GM18507 (cell line): Measurements from ENCODE around the gene ZNF519.
"Not testable (repeated sequence)": the region's sequence is repeated elsewhere in the genome, so short reads cannot be mapped to it uniquely, and the experiment has no call there.

Experiments
- DNase-seq: peaks from one replicate; pipeline ENCODE4 v3.0.0; 2011; ENCODE audit warnings: low read depth; ENCODE audit not compliant: insufficient read length; ENCODE audit errors: extremely low spot score
- FAIRE-seq: peaks from 2 replicates; lab custom pipeline; 2011; peaks lifted over from hg19 to GRCh38; lab: Jason Lieb, UNC

The ZNF519 gene

GRCh38 chr18:14132271-14132700, at the start of gene ZNF519:
Gene ZNF519 (minus strand): TSS chr18:14132435. CDS start chr18:14132277, 158 bp downstream.
- FAIRE-seq: peak; percentile 98

GRCh38 chr18:14179306-14179705, 47.1 kb upstream of the ZNF519 start:
- FAIRE-seq (no peak), DNase-seq (no peak)

More at GRCh38 chr18:14132271-14132700, at the start of gene ZNF519:
- peak; percentile 64 for DNase-seq

- DNase-seq (peak; percentile 23), FAIRE-seq (peak; percentile 24)
Observed at GRCh38 chr18:14178321-14179196, 46.3 kb upstream of the ZNF519 start.

DNA sequence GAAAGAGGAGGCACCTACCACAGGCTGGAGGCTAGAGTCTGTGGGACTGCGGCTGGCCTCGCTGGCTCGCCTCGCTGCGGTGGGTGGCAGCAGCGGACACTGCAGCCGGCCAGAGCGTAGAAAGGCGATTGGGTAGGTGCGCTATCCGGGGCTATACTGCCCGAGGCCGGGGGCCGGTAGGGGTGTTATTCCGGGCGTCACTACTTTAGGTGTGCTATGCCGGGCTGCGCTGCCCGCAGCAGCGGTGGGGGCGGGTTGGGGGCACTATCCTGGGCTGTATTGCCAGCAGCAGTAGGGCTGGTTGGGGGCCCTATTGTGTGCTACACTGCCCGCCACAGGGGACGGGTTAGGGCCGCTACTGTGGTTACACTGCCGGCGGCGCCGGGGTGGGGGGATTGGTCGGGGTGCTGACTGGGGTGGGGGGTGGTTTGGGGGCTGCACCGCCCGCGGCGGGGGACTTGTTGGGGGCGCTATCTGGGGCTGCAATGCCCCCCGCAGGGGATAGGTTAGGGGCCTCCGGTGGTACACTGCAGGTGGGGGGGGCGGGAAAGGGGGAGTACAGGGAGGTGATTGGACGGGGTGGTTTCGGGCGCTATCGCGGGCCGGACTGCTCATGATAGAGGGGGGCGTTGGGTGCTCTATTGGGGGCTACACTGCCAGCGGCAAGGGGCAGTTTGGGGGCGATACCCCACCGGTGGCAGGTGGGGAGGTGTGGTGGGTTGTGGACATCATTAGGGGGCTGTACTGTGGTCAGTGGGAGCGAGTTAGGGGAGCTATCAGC, 45.5 kb upstream of the ZNF519 start:
- not testable (repeated sequence) for DNase-seq, FAIRE-seq

- DNase-seq, FAIRE-seq: not testable (repeated sequence)
Observed at GRCh38 chr18:14175404-14175803, 43.2 kb upstream of the ZNF519 start.

DNA sequence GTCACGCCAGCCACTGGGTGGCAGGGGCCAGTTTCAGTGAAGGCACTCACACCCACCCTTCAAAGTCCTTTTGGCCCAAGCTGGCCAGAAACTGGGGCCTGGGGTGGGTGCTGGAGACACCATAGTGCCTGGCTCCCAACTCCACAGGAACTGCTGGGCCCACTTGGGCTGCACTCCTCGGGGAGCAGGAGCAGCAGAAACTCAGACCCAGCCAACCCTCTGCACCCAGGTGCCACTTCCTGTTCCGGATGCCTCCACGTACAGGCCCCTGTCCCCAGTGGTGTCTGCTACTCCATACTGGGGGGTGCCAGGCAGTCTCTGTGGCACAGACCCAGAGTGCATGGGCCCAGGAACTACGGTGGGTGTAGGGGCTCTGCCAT, 42.5 kb upstream of the ZNF519 start:
- no peak for DNase-seq
- no peak for FAIRE-seq

GRCh38 chr18:14174002-14174705, 41.9 kb upstream of the ZNF519 start:
- not testable (repeated sequence) for FAIRE-seq, DNase-seq

DNA sequence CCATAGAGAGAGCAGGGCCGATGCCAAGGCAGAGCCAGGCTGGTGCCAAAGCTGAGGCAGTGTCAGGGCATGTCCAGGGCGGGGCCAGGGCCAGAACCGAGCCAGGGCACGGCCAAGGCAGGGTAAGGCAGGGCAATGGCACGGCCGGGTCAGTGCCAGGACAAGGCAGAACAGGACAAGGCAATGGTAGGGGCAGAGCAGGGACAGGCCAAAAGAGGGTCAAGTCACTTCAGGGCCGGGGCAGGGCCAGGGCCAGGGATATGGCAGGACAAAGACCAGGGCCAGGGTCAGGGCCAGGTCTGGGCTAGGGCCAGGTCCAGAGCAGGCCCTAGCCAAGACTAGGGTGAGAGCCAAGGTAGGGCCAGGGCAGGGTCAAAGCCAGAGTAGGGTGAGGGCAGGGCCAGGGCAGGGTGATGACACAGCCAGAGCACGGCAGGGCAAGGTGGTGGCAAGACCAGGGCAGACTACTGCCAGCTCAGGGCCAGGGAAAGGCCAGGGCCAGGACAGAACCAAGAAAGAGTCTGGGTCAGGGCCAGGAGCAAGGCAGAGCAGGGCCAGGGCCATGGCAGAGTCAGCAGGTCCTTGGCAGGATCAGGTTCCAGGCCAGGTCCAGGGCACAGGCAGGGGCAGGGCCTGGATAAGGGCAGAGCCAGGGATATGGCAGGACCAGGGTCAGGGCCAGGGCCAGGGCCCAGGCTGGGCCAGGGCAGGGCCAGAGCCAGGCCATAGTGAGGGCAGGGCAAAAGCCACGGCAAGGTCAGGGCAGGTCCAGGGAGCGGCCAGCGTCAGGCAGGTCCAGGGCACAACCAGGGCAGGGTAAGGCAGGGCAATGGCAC, 41.1 kb upstream of the ZNF519 start:
- FAIRE-seq, DNase-seq: not testable (repeated sequence)

DNA sequence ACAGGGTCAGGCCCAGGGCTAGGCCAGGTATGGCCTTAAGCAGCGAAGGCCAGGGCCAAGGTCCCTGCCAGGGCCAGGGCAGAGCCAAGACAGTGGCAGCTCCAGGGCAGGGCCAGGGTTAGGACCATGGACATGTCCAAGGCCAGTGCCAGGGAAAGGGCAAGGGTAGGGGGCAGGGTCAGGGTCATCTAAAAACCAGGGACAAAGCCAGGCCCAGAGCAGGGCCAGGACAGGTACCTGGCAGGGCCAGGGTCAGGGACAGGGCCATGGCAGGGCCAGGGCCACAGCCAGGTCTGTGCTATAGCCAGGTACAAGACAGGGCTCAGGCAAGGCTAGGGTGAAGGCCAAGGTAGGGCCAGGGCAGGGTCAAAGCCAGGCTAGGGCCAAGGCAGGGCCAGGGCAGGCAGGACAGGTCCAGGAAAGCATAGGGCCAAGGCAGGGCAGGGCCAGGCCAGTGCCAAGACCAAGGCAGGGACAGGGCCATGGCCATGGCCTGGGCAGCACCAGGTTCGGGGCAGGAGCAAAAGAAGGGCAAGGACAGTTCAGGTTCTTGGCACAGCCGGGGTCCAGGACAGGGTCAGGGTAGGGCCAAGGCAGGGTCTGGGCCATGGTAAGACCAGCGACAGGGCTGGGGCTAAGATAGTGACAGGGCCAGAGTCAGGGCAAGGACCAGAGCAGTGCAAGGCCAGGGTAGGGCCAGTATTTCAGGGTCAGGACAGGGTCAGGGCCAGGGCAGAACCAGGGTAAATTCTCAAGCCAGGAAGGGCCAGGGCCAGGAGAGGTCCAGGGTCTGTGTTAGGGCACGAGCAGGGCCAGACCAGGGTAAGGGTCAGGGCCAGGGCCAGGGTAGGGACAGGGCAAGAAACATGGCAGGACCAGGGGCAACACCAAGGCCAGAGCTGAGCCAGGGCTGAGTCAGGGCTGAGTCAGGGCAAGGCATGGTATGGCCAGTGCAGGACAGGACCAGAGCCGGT, 40.2 kb upstream of the ZNF519 start:
- not testable (repeated sequence) for FAIRE-seq, DNase-seq

GRCh38 chr18:14171301-14172141, 39.3 kb upstream of the ZNF519 start:
- not testable (repeated sequence) for FAIRE-seq, DNase-seq

DNA sequence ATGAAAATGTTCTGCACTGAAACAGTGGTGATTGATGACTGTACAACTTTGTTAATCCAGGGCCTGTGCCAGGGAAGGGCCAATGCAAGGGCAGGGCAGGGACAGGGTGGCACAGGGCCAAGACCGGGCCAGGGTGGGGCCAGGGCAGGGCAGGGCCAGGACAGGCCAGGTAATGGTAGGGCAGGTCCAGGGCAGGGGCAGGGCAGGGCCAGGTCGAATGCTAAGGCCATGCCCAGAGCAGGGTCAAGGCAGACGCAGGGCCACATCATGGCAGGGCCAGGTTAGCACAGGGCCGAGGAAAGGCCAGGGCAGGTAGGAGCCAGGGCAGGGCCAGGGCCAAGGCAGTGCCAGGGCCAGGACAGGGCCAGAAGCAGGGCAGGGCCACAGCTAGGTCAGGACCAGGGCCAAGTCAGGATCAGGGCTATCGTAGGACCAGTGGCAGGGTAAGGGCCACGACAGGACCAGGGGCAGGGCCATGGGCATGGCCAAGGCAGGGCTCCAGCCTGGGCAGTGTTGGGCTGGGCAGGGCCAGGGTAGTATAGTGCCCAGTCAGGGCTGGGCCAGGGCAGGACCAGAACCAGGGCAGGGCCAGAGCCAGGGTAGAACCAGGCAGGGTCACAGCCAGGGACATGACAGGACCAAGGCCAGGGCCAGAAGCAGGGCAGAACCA, 38.3 kb upstream of the ZNF519 start:
- not testable (repeated sequence) for FAIRE-seq, DNase-seq

- FAIRE-seq, DNase-seq: not testable (repeated sequence)
Observed at GRCh38 chr18:14162915-14163314, 30.7 kb upstream of the ZNF519 start.

- DNase-seq, FAIRE-seq: not testable (repeated sequence)
Observed at GRCh38 chr18:14151564-14152113, 19.4 kb upstream of the ZNF519 start.

DNA sequence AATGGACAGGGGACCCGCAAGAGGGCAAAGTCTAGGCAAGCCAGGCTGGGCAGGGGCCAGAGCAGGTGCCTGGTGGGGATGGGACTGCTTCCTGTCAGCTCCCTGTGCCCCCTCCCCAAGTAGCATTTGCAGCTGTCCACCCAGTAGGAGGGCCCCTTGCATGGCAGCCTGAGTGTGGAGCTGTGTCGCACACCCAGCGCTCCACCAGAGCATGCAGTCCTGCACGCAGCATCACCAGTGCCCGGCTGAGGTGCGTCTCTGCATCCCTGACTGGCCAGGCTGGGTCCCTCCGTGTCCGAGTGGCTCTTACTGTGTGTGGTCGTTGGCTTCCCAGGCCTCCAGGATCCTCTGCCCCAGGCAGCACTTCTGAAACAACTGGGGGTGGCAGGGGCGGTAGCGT, 18.5 kb upstream of the ZNF519 start:
- DNase-seq, FAIRE-seq: not testable (repeated sequence)

DNA sequence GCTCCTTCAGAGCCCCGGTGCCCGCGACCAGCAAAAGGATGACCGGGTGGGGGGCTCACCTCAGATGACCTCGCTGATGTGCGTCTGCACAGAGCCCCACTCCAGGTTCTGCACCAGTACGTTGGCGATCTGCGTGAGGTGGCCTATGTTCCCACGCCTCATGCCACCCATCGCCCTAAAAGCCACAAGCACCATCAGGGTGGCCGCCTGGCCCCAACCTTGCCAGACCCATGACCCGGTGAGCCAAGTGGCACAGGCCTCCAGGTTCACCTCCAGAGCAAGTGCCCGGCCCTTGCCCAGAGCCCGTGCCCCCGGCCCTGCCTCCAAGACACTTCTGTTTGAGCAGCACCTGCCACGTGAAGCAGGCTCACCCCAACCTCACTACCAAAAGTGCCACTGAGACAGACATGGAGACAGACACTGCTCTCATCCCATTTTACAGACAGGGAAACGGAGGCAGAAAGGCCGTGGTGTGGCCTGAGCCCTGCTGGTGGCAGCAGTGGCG, 17.7 kb upstream of the ZNF519 start:
- not testable (repeated sequence) for FAIRE-seq, DNase-seq
